ENCODE data around the gene PSMG1. TPM values are rescaled to one million over a fixed set of nuclear protein-coding genes. Genes with fewer than 3 reads are reported as not detected.

PSMG1 gene
- total and polyA plus RNA-seq, 9 of the 15 experiments (the other 6 are each of a cell fraction or from before 2014, with no cell fraction given), result 54.5 to 427 (median 328) TPM

DNA sequence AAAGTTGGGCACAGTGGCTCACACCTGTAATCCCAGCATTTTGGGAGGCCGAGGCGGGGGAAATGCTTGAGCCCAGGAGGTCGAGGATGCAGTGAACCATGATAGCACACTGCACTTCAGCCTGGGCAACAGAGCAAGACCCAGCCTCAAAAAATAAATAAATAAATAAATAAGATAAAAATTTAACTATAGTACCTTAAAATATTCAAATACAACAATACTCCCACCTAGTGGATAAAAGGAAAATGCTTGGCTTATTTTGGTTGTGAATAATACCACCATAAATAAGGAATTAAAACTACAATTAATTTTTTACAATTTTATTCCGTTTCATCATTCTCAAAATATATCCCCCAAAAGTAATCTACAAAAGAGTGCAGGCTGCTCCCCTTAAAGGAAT lies 8.1 kb downstream of the PSMG1 start:
- H3K9ac ChIP-seq (ENCODE audit: insufficient read depth in 1 of 2, low read depth in 2 of 2, low read length in 2 of 2), result no peak overlapping the region
- H3K27me3 ChIP-seq (ENCODE audit: control insufficient read depth in 2 of 2, insufficient read depth in 2 of 2, low read length in 2 of 2), result no peaks in the 10 kb centered on the region
- BruUV-seq (replicated peaks), result no TSS peak
- H4K20me1 ChIP-seq (replicated peaks; ENCODE audit: control insufficient read depth, insufficient read depth, low read length), result peaks cover 5% of the 10 kb centered on the region; the same call in 1 of the 2 replicates
- FAIRE-seq (no peak), DNase-seq (ENCODE audit: extremely low read depth in 1 of 4, low spot score in 3 of 4) (no peak), ATAC-seq (no peak)
- no peak overlapping the region for H3K27ac ChIP-seq (ENCODE audit: extremely low read depth, low read depth, low read length)
- ChIA-PET CTCF (ENCODE audit: low intra/inter-chr PET ratio) (interaction anchor here (1.2 to 1.7 kb wide), 2 partner anchors 87 to 441 kb away, joined by 3 to 5 read pairs; no protein-coding TSS in a partner anchor), POLR2A (no interaction called here)
- H3K9me3 ChIP-seq (replicated peaks; ENCODE audit: control insufficient read depth, insufficient read depth, low read depth, low read length), result no peaks in the 10 kb centered on the region
- H3K36me3 ChIP-seq (ENCODE audit: control insufficient read depth, insufficient read depth, low read length), result peaks cover 94% of the 10 kb centered on the region
- in situ Hi-C loops (cut with MboI) (no loop called here), intact Hi-C loops (cut with micrococcal nuclease) (no loop called here)
- peaks cover 0 to 2% of the 10 kb centered on the region in 2 experiments; a peak in 1 of 5 replicates for H3K4me1 ChIP-seq (replicated peaks in 1 of 2; ENCODE audit: control insufficient read depth in 2 of 2, insufficient read depth in 2 of 2, low read length in 2 of 2)
- no peak overlapping the region for H3K4me2 ChIP-seq (ENCODE audit: insufficient read depth, low read length)
- WGBS (ENCODE audit: insufficient coverage, low coverage, missing lambda C conversion rate), result 81% methylated on average over 4 of the region's 4 CpGs
- TF ChIP-seq NUFIP1 (IDR thresholded peaks at IDR 0.05; ENCODE audit: partially characterized antibody) (no peak), ZNF282 (CRISPR knock-in tag; IDR thresholded peaks at IDR 0.05) (no peak), RAD21 (CRISPR knock-in tag; conservative IDR thresholded peaks at IDR 0.05 in 1 of 2, IDR thresholded peaks at IDR 0.05 in 1 of 2) (peak; percentile 8 to 25; a peak in 2 of 4 replicates)
- TF ChIP-seq, protein P1, sequence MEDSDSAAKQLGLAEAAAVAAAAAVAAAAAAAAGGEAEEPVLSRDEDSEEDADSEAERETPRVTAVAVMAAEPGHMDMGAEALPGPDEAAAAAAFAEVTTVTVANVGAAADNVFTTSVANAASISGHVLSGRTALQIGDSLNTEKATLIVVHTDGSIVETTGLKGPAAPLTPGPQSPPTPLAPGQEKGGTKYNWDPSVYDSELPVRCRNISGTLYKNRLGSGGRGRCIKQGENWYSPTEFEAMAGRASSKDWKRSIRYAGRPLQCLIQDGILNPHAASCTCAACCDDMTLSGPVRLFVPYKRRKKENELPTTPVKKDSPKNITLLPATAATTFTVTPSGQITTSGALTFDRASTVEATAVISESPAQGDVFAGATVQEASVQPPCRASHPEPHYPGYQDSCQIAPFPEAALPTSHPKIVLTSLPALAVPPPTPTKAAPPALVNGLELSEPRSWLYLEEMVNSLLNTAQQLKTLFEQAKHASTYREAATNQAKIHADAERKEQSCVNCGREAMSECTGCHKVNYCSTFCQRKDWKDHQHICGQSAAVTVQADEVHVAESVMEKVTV (CRISPR knock-in tag; IDR thresholded peaks at IDR 0.05), result 0 out of 2 replicates have a peak, but pooled peaks have one; percentile 18
- TF ChIP-seq, protein P2, sequence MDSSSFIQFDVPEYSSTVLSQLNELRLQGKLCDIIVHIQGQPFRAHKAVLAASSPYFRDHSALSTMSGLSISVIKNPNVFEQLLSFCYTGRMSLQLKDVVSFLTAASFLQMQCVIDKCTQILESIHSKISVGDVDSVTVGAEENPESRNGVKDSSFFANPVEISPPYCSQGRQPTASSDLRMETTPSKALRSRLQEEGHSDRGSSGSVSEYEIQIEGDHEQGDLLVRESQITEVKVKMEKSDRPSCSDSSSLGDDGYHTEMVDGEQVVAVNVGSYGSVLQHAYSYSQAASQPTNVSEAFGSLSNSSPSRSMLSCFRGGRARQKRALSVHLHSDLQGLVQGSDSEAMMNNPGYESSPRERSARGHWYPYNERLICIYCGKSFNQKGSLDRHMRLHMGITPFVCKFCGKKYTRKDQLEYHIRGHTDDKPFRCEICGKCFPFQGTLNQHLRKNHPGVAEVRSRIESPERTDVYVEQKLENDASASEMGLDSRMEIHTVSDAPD (CRISPR knock-in tag; IDR thresholded peaks at IDR 0.05), result no peak
- TF ChIP-seq, protein P3, sequence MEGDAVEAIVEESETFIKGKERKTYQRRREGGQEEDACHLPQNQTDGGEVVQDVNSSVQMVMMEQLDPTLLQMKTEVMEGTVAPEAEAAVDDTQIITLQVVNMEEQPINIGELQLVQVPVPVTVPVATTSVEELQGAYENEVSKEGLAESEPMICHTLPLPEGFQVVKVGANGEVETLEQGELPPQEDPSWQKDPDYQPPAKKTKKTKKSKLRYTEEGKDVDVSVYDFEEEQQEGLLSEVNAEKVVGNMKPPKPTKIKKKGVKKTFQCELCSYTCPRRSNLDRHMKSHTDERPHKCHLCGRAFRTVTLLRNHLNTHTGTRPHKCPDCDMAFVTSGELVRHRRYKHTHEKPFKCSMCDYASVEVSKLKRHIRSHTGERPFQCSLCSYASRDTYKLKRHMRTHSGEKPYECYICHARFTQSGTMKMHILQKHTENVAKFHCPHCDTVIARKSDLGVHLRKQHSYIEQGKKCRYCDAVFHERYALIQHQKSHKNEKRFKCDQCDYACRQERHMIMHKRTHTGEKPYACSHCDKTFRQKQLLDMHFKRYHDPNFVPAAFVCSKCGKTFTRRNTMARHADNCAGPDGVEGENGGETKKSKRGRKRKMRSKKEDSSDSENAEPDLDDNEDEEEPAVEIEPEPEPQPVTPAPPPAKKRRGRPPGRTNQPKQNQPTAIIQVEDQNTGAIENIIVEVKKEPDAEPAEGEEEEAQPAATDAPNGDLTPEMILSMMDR (IDR thresholded peaks at IDR 0.05 in 2 of 3, conservative IDR thresholded peaks at IDR 0.05 in 1 of 3; ENCODE audit: insufficient read depth in 2 of 3, low read depth in 1 of 3, low read length in 3 of 3), result peak in 1 of 3 experiments; percentile 67; a peak in 2 of 6 replicates
- H3K9me1 ChIP-seq (ENCODE audit: control insufficient read depth, insufficient read depth, low read length), result peaks cover 3% of the 10 kb centered on the region
- H3K79me2 ChIP-seq (ENCODE audit: control insufficient read depth, insufficient read depth, low read length), result peaks cover 44% of the 10 kb centered on the region
- H2AFZ ChIP-seq (ENCODE audit: low read depth, low read length), result no peak overlapping the region
- no peak overlapping the region for H3K4me3 ChIP-seq
